Esophagus squamous epithelium (tissue), 4 donors: ENCODE results near the gene AIFM1.

ENCODE experiments used
- CTCF ChIP-seq, 6 experiments: fragments of 450-650 bp in 4 of 6; fragments of 200-600 bp in 2 of 6; sonication (generic) in 2 of 6; IDR thresholded peaks; one replicate each; pipeline ENCODE4 v1.5.1; 2016 to 2019; ENCODE audit warnings: antibody characterized with exemption in 6 of 6, mild to moderate bottlenecking in 4 of 6, moderate library complexity in 4 of 6
- POLR2A ChIP-seq, 4 donors: fragments of 450-650 bp; IDR thresholded peaks; one replicate each; pipeline ENCODE4 v1.6.1; 2017; ENCODE audit warnings: antibody characterized with exemption in 4 of 4, mild to moderate bottlenecking in 4 of 4, moderate library complexity in 3 of 4

- TF ChIP-seq POLR2A (IDR thresholded peaks at IDR 0.05): no peak
- TF ChIP-seq CTCF (IDR thresholded peaks at IDR 0.05): no peak
These were observed 5.9 kb downstream of the AIFM1 start for GRCh38 chrX:130159776-130160175.
